ENCODE results near the gene PRPF40B.

PRPF40B gene

DNA sequence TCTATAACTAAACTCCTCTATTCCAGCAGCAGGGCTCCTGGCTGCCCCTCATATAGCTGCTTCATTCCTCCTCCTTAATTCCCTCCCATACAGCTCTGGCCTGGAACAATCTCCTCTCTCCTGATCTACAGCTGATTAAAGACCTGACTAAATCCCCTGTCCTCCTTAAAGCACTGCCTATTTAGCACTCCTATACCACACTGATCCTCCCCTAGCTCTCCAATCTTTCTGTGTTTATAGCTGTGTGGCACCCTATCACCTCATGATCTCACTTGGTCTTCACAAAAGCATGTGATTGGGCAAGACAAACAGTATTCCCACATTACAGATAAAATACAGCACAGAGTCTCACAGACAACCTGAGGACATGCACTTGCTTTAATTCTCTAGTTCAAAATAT is 66.4 kb downstream of the PRPF40B start:
- DNase-seq = no peak

DNA sequence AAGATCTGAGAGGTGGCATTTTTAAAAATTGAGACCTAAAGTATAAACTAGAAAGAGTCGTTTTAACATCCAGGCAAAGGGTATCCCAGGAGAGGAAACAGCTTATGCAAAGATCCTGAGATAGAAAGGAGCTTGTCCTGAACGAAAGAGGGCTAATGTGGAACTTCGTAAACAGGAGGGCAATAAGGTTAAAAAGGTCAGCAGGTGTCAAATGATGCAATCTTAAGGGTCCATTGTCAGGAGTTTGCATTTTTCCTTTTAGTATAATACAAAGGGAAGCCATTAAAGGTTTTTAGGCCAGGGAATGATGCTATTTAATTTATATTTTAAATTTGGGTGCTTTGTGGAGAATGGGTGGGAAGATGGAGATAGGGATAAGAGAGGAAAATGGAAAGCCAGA is 69.5 kb downstream of the PRPF40B start:
- DNase-seq = no peak

DNA sequence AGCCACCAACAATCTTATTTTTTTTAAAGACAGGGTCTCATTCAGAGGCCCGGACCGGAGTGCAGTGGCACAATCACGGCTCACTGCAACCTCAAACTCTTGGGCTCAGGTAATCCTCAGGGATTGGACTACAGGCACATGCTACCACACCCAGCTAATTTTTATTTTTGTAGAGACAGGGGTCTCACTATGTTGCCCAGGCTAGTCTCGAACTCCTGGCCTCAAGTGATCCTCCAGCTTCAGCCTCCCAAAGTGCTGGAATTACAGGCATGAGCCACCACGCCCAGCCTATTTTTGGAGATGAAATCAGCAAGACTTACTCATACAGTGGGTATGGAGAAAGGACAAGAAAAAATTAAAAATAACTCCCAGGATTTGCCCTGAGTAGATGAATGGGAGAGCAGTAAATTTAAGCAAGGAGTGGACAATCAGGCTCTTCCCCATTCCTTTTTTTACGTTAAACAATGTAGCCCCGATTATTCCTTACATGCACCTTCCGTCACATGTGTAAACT is 70.6 kb downstream of the PRPF40B start:
- DNase-seq = no peak

All from NCI-H1417 treated with DMSO at 0.1 percent for 48 hours (cell line).